Measurements from ENCODE around the gene TGIF1. TPM values are rescaled to one million over a fixed set of nuclear protein-coding genes. Genes with fewer than 3 reads are reported as not detected.

Gene TGIF1
- total and polyA plus RNA-seq, 2 of the 4 experiments (the other 2 are of a cell fraction), result 62.1 to 118 TPM

DNA sequence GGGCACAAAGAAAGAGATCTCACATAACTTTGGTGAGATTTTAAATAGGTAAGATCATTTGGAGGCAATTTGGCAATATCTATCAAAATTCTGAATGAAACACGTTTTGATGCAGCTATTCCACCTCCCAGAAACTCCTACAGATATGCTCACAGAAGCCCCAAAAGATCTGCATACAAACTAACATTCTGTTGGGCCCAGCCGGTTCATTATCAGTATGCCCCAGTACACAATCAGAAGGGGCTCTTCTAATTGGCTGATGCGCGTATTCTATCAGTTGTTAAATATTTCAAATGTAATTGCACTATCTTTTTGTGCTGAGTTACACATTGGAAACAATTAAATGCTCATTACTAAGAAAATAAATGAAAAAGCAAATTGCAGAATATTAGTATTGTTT, 7.1 kb upstream of the TGIF1 start:
- H2BK5ac ChIP-seq (ENCODE audit: low read depth, low read length, poor library complexity, severe bottlenecking), result no peak overlapping the region
- no peak overlapping the region for H2AFZ ChIP-seq (replicated peaks; ENCODE audit: low read length, poor library complexity)
- H2AK9ac ChIP-seq (replicated peaks; ENCODE audit: low read depth, low read length, poor library complexity), result no peak overlapping the region
- no peak overlapping the region for H3K27ac ChIP-seq (ENCODE audit: insufficient read depth, low read length)
- no peak overlapping the region for H3K18ac ChIP-seq (ENCODE audit: low read depth, low read length)
- in situ Hi-C loops (cut with MboI; ENCODE audit: low sequenced_read_pairs), result no loop called here
- peaks cover 2% of the 10 kb centered on the region for H3K4me1 ChIP-seq (ENCODE audit: control insufficient read depth, insufficient read depth, low read length)
- H2BK15ac ChIP-seq (ENCODE audit: low read depth, low read length), result no peak overlapping the region
- BruUV-seq (replicated peaks), result no TSS peak
- no peak overlapping the region for H3K56ac ChIP-seq (ENCODE audit: extremely low read depth, insufficient read depth, low read length)
- POLR2A ChIA-PET (ENCODE audit: unreplicated experiment), result interaction anchor here (0.6 kb wide), 1 partner anchor 11 kb away, joined by 3 read pairs; no protein-coding TSS in a partner anchor
- intact Hi-C loops (cut with micrococcal nuclease), result no loop called here
- H3K9me1 ChIP-seq (ENCODE audit: insufficient read depth, low read length), result peaks cover 4% of the 10 kb centered on the region; the same call in 1 of the 2 replicates
- WGBS, 2 experiments (ENCODE audit: extremely low coverage in 2 of 2, insufficient read length in 1 of 2), result no CpG with 5 or more reads among the region's 4 CpGs
- no peak overlapping the region for H3K14ac ChIP-seq (replicated peaks; ENCODE audit: low read depth, low read length)
- H2BK20ac ChIP-seq (ENCODE audit: low read depth, low read length), result no peak overlapping the region
- no peak overlapping the region for H2AK5ac ChIP-seq (ENCODE audit: low read depth, low read length)
- no peaks in the 10 kb centered on the region; the same call in 1 of the 2 replicates for H3K27me3 ChIP-seq (ENCODE audit: control insufficient read depth, insufficient read depth, low read length)
- no peak overlapping the region for H3K4ac ChIP-seq (ENCODE audit: low read depth, low read length)
- dilution Hi-C loops (cut with HindIII; ENCODE audit: low sequenced_read_pairs, unreplicated experiment), result no loop called here
- H4K8ac ChIP-seq (ENCODE audit: low read depth in 2 of 2, low read length in 2 of 2), result no peak overlapping the region
- H3K9me3 ChIP-seq (ENCODE audit: control insufficient read depth, insufficient read depth, low read length), result no peaks in the 10 kb centered on the region
- no peak overlapping the region for H3K4me2 ChIP-seq (ENCODE audit: low read depth, low read length)
- H3K9ac ChIP-seq (ENCODE audit: low read depth, low read length), result no peak overlapping the region
- H4K20me1 ChIP-seq (ENCODE audit: insufficient read depth, low read length), result no peaks in the 10 kb centered on the region
- ATAC-seq (ENCODE audit: low read depth) (no peak), DNase-seq (no peak)
- no peak for TF ChIP-seq CHD1 (IDR thresholded peaks at IDR 0.05; ENCODE audit: low read depth, low read length)
- TF ChIP-seq MAZ (IDR thresholded peaks at IDR 0.05; ENCODE audit: borderline replicate concordance, low read depth, low read length), result no peak
- TF ChIP-seq, protein P1, sequence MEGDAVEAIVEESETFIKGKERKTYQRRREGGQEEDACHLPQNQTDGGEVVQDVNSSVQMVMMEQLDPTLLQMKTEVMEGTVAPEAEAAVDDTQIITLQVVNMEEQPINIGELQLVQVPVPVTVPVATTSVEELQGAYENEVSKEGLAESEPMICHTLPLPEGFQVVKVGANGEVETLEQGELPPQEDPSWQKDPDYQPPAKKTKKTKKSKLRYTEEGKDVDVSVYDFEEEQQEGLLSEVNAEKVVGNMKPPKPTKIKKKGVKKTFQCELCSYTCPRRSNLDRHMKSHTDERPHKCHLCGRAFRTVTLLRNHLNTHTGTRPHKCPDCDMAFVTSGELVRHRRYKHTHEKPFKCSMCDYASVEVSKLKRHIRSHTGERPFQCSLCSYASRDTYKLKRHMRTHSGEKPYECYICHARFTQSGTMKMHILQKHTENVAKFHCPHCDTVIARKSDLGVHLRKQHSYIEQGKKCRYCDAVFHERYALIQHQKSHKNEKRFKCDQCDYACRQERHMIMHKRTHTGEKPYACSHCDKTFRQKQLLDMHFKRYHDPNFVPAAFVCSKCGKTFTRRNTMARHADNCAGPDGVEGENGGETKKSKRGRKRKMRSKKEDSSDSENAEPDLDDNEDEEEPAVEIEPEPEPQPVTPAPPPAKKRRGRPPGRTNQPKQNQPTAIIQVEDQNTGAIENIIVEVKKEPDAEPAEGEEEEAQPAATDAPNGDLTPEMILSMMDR (conservative IDR thresholded peaks at IDR 0.05; ENCODE audit: low read depth, low read length), result no peak
- no peak for TF ChIP-seq FOS (IDR thresholded peaks at IDR 0.05; ENCODE audit: low read depth, low read length)
- TF ChIP-seq, protein P2, sequence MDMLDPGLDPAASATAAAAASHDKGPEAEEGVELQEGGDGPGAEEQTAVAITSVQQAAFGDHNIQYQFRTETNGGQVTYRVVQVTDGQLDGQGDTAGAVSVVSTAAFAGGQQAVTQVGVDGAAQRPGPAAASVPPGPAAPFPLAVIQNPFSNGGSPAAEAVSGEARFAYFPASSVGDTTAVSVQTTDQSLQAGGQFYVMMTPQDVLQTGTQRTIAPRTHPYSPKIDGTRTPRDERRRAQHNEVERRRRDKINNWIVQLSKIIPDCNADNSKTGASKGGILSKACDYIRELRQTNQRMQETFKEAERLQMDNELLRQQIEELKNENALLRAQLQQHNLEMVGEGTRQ (IDR thresholded peaks at IDR 0.05; ENCODE audit: low read depth, low read length), result no peak
- TF ChIP-seq RAD21 (IDR thresholded peaks at IDR 0.05; ENCODE audit: low read length), result no peak
- no peak for TF ChIP-seq SMC3 (IDR thresholded peaks at IDR 0.05; ENCODE audit: low read depth, low read length)
- no peak for TF ChIP-seq POLR2A (IDR thresholded peaks at IDR 0.05; ENCODE audit: low read depth, low read length)
- TF ChIP-seq, protein P3, sequence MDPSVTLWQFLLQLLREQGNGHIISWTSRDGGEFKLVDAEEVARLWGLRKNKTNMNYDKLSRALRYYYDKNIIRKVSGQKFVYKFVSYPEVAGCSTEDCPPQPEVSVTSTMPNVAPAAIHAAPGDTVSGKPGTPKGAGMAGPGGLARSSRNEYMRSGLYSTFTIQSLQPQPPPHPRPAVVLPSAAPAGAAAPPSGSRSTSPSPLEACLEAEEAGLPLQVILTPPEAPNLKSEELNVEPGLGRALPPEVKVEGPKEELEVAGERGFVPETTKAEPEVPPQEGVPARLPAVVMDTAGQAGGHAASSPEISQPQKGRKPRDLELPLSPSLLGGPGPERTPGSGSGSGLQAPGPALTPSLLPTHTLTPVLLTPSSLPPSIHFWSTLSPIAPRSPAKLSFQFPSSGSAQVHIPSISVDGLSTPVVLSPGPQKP (IDR thresholded peaks at IDR 0.05; ENCODE audit: borderline replicate concordance, low read depth, low read length), result no peak
- no peak for TF ChIP-seq CEBPB (IDR thresholded peaks at IDR 0.05; ENCODE audit: low read depth, low read length)
- no peak overlapping the region for H4K5ac ChIP-seq (ENCODE audit: low read depth, low read length)
- no peaks in the 10 kb centered on the region for H3K36me3 ChIP-seq (ENCODE audit: control insufficient read depth, insufficient read depth, low read length)
- CTCF ChIA-PET, result no interaction called here
- H4K91ac ChIP-seq (ENCODE audit: insufficient read depth, low read depth, low read length), result no peak overlapping the region
- no peak overlapping the region for H3K4me3 ChIP-seq (ENCODE audit: insufficient read depth, low read depth, low read length)
- no peaks in the 10 kb centered on the region; a peak in 2 of 4 replicates for H3K79me1 ChIP-seq (ENCODE audit: low read depth in 1 of 2, low read length in 2 of 2)
- H3K23ac ChIP-seq (ENCODE audit: low read depth, low read length), result no peak overlapping the region
- no peak overlapping the region for H2BK120ac ChIP-seq (ENCODE audit: low read depth, low read length)

Measured in IMR-90 (cell line).